AG09319 (cell line): ENCODE results near the gene HIPK2.
"Not testable (repeated sequence)": the region's sequence is repeated elsewhere in the genome, so short reads cannot be mapped to it uniquely, and the experiment has no call there.

Experiments used
- DNase-seq: peaks from one replicate; pipeline ENCODE4 v3.0.0-alpha.2; 2010; ENCODE audit warnings: low read depth; ENCODE audit errors: extremely low read depth
- CTCF ChIP-seq: IDR thresholded peaks from 2 replicates; pipeline ENCODE4 v1.5.1; 2011; ENCODE audit warnings: low read depth, mild to moderate bottlenecking, inconsistent platforms, low read length, moderate library complexity

Gene HIPK2

DNA sequence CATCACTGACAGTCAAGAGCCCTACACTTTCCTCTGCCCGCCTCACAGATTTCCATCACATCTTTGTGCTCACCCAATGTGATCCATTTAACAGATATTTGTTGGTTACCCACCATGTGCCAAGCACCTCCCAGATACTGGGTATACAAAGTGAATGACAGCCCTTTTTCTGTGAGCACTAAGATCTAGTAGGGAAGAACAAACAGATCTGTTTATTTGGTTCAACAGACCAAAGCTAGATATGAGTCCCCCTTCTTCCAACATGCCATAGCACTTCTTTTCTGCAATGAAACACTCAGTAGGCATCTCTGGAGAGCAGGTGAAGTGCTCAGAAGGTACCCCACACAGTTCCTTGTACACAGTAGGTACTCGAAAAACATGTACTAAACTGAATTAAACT lies 101.4 kb downstream of the HIPK2 start:
- no peak for DNase-seq
- no peak for TF ChIP-seq CTCF

- TF ChIP-seq CTCF, result no peak
- no peak for DNase-seq
These were observed 102.4 kb downstream of the HIPK2 start for GRCh38 chr7:139675127-139676125.

DNA sequence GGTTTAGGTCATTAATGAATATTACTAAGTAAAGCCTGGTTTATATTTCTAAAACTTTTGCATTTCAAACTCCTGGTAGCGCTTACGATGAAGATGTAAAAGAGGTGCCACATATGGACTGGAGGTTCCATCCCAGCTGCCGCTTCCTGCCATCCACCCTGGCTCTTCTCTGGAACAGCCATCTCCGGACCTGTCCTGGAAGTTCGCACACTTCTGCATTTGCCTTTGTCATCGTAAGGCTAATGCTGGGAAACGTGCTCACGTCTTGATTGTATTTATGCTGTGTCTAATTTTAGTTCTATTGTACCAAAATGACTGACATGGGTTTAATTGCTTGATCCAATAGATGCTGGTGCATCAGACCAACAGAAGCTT lies 103.1 kb downstream of the HIPK2 start:
- TF ChIP-seq CTCF, result no peak
- no peak for DNase-seq

DNA sequence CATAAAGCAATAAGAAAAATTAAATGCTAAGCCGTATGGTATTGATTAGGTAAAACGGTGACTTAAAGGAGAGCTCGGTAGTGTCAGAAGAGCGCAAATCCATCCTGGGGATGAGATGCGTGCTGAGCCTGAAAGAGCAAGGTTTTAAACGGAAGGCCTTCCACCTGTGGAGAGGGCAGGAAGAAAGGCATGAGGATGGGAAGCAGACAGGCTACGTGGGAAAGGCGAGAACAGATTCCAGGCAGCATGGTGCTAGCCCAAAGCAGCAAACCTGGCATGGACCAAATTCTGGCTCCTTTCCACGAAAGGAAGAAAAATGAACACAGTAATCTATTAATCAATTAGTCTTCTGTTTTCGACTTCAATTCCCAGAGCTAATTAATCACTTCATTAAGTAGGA lies 103.5 kb downstream of the HIPK2 start:
- no peak for DNase-seq

DNA sequence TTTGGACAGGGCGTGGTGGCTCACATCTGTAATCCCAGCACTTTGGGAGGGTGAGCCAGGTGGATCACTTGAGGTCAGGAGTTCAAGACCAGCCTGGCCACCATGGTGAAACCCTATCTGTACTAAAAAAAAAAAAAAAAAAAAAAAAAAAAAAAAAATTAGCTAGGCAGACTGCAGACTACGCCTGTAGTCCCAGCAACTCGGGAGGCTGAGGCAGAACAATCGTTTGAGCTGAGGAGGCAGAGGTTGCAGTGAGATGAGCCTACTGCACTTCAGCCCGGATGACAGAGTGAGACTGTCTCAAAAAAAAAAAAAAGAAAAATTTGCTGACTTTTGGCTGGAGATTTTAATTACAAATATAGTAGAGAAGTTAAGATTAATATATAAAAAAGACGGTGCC lies 104.0 kb downstream of the HIPK2 start:
- DNase-seq, result no peak

More for the DNA sequence above, 103.5 kb downstream of the HIPK2 start:
- TF ChIP-seq CTCF, result no peak

DNA sequence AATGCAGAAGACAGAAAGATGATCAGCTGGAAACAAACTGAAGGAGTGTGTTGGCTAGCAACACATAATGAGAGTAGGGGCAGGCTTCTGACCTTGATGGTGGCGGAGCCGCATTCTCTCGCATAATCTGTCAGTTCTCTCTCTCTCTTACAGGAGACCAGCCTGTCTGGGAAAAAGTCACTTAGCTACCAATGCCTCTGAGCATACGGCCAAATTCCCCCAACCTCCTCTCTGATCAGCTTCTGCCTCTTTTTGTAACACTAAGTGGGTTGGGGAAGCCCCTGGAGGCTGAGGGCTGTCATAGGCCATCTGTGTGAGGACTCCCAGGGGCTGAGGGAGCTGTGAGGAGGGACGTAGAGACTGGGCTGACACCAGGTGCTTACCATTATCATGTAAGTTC lies 104.6 kb downstream of the HIPK2 start:
- DNase-seq, result no peak
- no peak for TF ChIP-seq CTCF

More for the DNA sequence above, 104.0 kb downstream of the HIPK2 start:
- no peak for TF ChIP-seq CTCF

- no peak for TF ChIP-seq CTCF
- DNase-seq, result no peak
These were observed 105.8 kb downstream of the HIPK2 start for GRCh38 chr7:139671967-139672366.

- DNase-seq, result not testable (repeated sequence)
These were observed 107.1 kb downstream of the HIPK2 start for GRCh38 chr7:139670662-139671061.
